ENCODE measurements around the gene FOXRED2. TPM values are rescaled to one million over a fixed set of nuclear protein-coding genes. Genes with fewer than 3 reads are reported as not detected.

FOXRED2 gene
- total RNA-seq, 3 donors from 2014 or later (not counting 1 experiment from before 2014, with no cell fraction given), result 1.7 to 2.0 (median 1.9) TPM

- H3K9me3 Mint-ChIP-seq, result no peaks in the 10 kb centered on the region
Observed at GRCh38 chr22:36445158-36445668, 61.6 kb downstream of the FOXRED2 start.

GRCh38 chr22:36443198-36443770 is 63.6 kb downstream of the FOXRED2 start:
- H3K4me3 ChIP-seq (ENCODE audit: low read length), result no peak overlapping the region
- no peaks in the 10 kb centered on the region for H3K9me3 ChIP-seq (ENCODE audit: control insufficient read depth, insufficient read depth, low read length)
- peaks cover 34% of the 10 kb centered on the region for H3K4me1 ChIP-seq (ENCODE audit: control insufficient read depth, insufficient read depth, low read length)
- DNase-seq (no peak), ATAC-seq (no peak)
- Mint-ChIP-seq H3K36me3 (no peaks in the 10 kb centered on the region), H3K27me3 (ENCODE audit: low read depth in 2 of 2) (peaks cover 0 to 4% of the 10 kb centered on the region in 2 donors), H3K27ac (no peak overlapping the region), H3K9me3 (no peaks in the 10 kb centered on the region), H3K4me3 (no peak overlapping the region), H3K4me1 (peaks cover 0 to 20% of the 10 kb centered on the region in 2 donors)
- TF ChIP-seq CTCF (IDR thresholded peaks at IDR 0.05), result no peak
- 60% methylated on average over 7 of the region's 8 CpGs for WGBS (ENCODE audit: insufficient coverage)
- intact Hi-C loops (cut with micrococcal nuclease), result no loop called here
- no peak overlapping the region for H3K27ac ChIP-seq (ENCODE audit: low read length)
- no peaks in the 10 kb centered on the region for H3K27me3 ChIP-seq (ENCODE audit: control insufficient read depth, insufficient read depth, low read length)
- H3K36me3 ChIP-seq (ENCODE audit: control insufficient read depth, insufficient read depth, low read length), result no peaks in the 10 kb centered on the region

More at GRCh38 chr22:36445158-36445668, 61.6 kb downstream of the FOXRED2 start:
- peaks cover 9 to 29% of the 10 kb centered on the region in 2 donors for H3K4me1 Mint-ChIP-seq
- 92% methylated on average over 8 of the region's 8 CpGs for WGBS (ENCODE audit: insufficient coverage)
- ATAC-seq, result no peak
- DNase-seq, result no peak
- Histone ChIP-seq H3K4me1 (ENCODE audit: control insufficient read depth, insufficient read depth, low read length) (peaks cover 52% of the 10 kb centered on the region), H3K4me3 (ENCODE audit: low read length) (no peak overlapping the region), H3K27me3 (ENCODE audit: control insufficient read depth, insufficient read depth, low read length) (no peaks in the 10 kb centered on the region), H3K27ac (ENCODE audit: low read length) (no peak overlapping the region), H3K9me3 (ENCODE audit: control insufficient read depth, insufficient read depth, low read length) (no peaks in the 10 kb centered on the region), H3K36me3 (ENCODE audit: control insufficient read depth, insufficient read depth, low read length) (no peaks in the 10 kb centered on the region)
- no peaks in the 10 kb centered on the region for H3K36me3 Mint-ChIP-seq
- H3K4me3 Mint-ChIP-seq, result no peak overlapping the region
- no peak for TF ChIP-seq CTCF (IDR thresholded peaks at IDR 0.05)
- H3K27me3 Mint-ChIP-seq (ENCODE audit: low read depth in 2 of 2), result peaks cover 0 to under 1% of the 10 kb centered on the region in 2 donors
- intact Hi-C loops (cut with micrococcal nuclease), result no loop called here
- no peak overlapping the region for H3K27ac Mint-ChIP-seq

- intact Hi-C loops (cut with micrococcal nuclease), result no loop called here
- no peak overlapping the region for H3K4me3 Mint-ChIP-seq
- TF ChIP-seq CTCF (IDR thresholded peaks at IDR 0.05), result no peak
Observed at GRCh38 chr22:36442506-36443197, 64.2 kb downstream of the FOXRED2 start.

More at GRCh38 chr22:36442506-36443197, 64.2 kb downstream of the FOXRED2 start:
- Mint-ChIP-seq H3K4me1 (peaks cover 0 to 16% of the 10 kb centered on the region in 2 donors), H3K9me3 (no peaks in the 10 kb centered on the region), H3K27ac (no peak overlapping the region), H3K27me3 (ENCODE audit: low read depth in 2 of 2) (peaks cover 0 to 4% of the 10 kb centered on the region in 2 donors), H3K36me3 (no peaks in the 10 kb centered on the region)
- peaks cover 27% of the 10 kb centered on the region for H3K4me1 ChIP-seq (ENCODE audit: control insufficient read depth, insufficient read depth, low read length)
- 93% methylated on average over 12 of the region's 12 CpGs for WGBS (ENCODE audit: insufficient coverage)
- no peaks in the 10 kb centered on the region for H3K36me3 ChIP-seq (ENCODE audit: control insufficient read depth, insufficient read depth, low read length)
- H3K9me3 ChIP-seq (ENCODE audit: control insufficient read depth, insufficient read depth, low read length), result no peaks in the 10 kb centered on the region
- H3K4me3 ChIP-seq (ENCODE audit: low read length), result no peak overlapping the region
- ATAC-seq (no peak), DNase-seq (no peak)
- no peak overlapping the region for H3K27ac ChIP-seq (ENCODE audit: low read length)
- no peaks in the 10 kb centered on the region for H3K27me3 ChIP-seq (ENCODE audit: control insufficient read depth, insufficient read depth, low read length)
